Endothelial cell of umbilical vein (primary cell): Measurements from ENCODE around the gene ARHGEF38. TPM values are rescaled to one million over a fixed set of nuclear protein-coding genes. Genes with fewer than 3 reads are reported as not detected.
A peak's percentile ranks its signal among the peaks of the same experiment; 100 is the strongest.

Experiments
- BruUV-seq: library from RNA; stranded (reverse); fragments of 400-500 nt; replicated peaks from 2 replicates; lab custom pipeline; 2021; lab: Mats Ljungman, UMichigan
- CTCF ChIA-PET: fragments of 300-600, 350-600 bp; sonication (Branson Sonifier 250); formaldehyde crosslinking; loops from one replicate; lab custom pipeline; 2021; ENCODE audit warnings: antibody characterized with exemption, inconsistent platforms; lab: Charles Lee
- POLR2A ChIA-PET: fragments of 300-600, 350-600 bp; sonication (Branson Sonifier 250); formaldehyde crosslinking; loops from one replicate; lab custom pipeline; 2021; ENCODE audit warnings: antibody characterized with exemption, inconsistent platforms; lab: Charles Lee
- DNase-seq: peaks from one replicate; pipeline ENCODE4 v3.0.0-alpha.2; 2011; ENCODE audit warnings: low read depth, low spot score
- FAIRE-seq: peaks from 2 replicates; lab custom pipeline; 2011; peaks lifted over from hg19 to GRCh38; lab: Jason Lieb, UNC
- H2AFZ ChIP-seq: 2 replicates; pipeline ENCODE4 v1.6.0; 2012; ENCODE audit warnings: low read depth, low read length, control low read depth, inconsistent platforms
- H3K27ac ChIP-seq: 2 replicates; pipeline ENCODE4 v1.5.1; 2011; ENCODE audit warnings: low read depth, mild to moderate bottlenecking, control low read depth, low read length, moderate library complexity; ENCODE audit not compliant: insufficient read depth
- H3K27me3 ChIP-seq, 2 experiments: 2 replicates each; pipeline versions ENCODE4 v1.6.0 to v1.6.1; 2011; ENCODE audit warnings: low read length in 2 of 2, mixed read lengths in 1 of 2; ENCODE audit not compliant: control insufficient read depth in 2 of 2, insufficient read depth in 2 of 2
- H3K36me3 ChIP-seq, 2 experiments: 2 replicates in 1 of 2; 3 replicates in 1 of 2; pipeline ENCODE4 v1.5.1; 2011; ENCODE audit warnings: low read length in 2 of 2, mild to moderate bottlenecking in 1 of 2, moderate library complexity in 1 of 2; ENCODE audit not compliant: control insufficient read depth in 2 of 2, insufficient read depth in 2 of 2; ENCODE audit errors: extremely low read depth in 1 of 2
- H3K4me1 ChIP-seq: 3 replicates; pipeline ENCODE4 v1.5.1; 2011; ENCODE audit warnings: mild to moderate bottlenecking, low read length; ENCODE audit not compliant: control insufficient read depth, insufficient read depth; ENCODE audit errors: extremely low read depth
- H3K4me2 ChIP-seq: 2 replicates; pipeline ENCODE4 v1.6.1; 2011; ENCODE audit warnings: low read length, control low read depth, mixed read lengths; ENCODE audit not compliant: insufficient read depth
- H3K4me3 ChIP-seq, 3 experiments: fragments of 200-600 bp in 1 of 3; sonication (generic), shearing (Covaris generic) in 1 of 3; replicated peaks in 1 of 3; 2 replicates each; pipeline ENCODE4 v1.5.1; 2011 to 2016; ENCODE audit warnings: control low read depth in 3 of 3, low read length in 3 of 3, mild to moderate bottlenecking in 2 of 3, inconsistent platforms in 1 of 3, low read depth in 1 of 3, moderate library complexity in 1 of 3; ENCODE audit not compliant: insufficient read depth in 1 of 3
- H3K79me2 ChIP-seq: 2 replicates; pipeline ENCODE4 v1.6.0; 2012; ENCODE audit warnings: low read length, inconsistent platforms; ENCODE audit not compliant: control insufficient read depth, insufficient read depth
- H3K9ac ChIP-seq: replicated peaks from 2 replicates; pipeline ENCODE3; 2011; ENCODE audit warnings: low read length, control low read depth; ENCODE audit not compliant: insufficient read depth; ENCODE audit errors: extremely low read depth
- H3K9me1 ChIP-seq: replicated peaks from 3 replicates; pipeline ENCODE4 v1.6.0; 2011; ENCODE audit warnings: mild to moderate bottlenecking, low read length; ENCODE audit not compliant: control insufficient read depth, insufficient read depth; ENCODE audit errors: extremely low read depth
- H3K9me3 ChIP-seq: replicated peaks from 2 replicates; pipeline ENCODE4 v1.5.1; 2012; ENCODE audit warnings: low read length, inconsistent platforms; ENCODE audit not compliant: control insufficient read depth, insufficient read depth
- H4K20me1 ChIP-seq: replicated peaks from 2 replicates; pipeline ENCODE3; 2011; ENCODE audit warnings: mild to moderate bottlenecking, low read length; ENCODE audit not compliant: control insufficient read depth, insufficient read depth; ENCODE audit errors: extremely low read depth
- FOS ChIP-seq: IDR thresholded peaks from 2 replicates; pipeline ENCODE4 v1.6.1; 2011; ENCODE audit warnings: mild to moderate bottlenecking, low read length, moderate library complexity, borderline replicate concordance; ENCODE audit not compliant: insufficient read depth
- GATA2 ChIP-seq: IDR thresholded peaks from 2 replicates; pipeline ENCODE4 v1.7.0; 2011; ENCODE audit warnings: low read depth, mild to moderate bottlenecking, moderate library complexity, mixed read lengths, low read length; ENCODE audit not compliant: insufficient read length, insufficient read depth
- JUN ChIP-seq: IDR thresholded peaks from 2 replicates; pipeline ENCODE4 v1.6.1; 2011; ENCODE audit warnings: borderline replicate concordance, low read depth; ENCODE audit not compliant: insufficient read length, insufficient read depth
- POLR2A ChIP-seq: IDR thresholded peaks from 2 replicates; pipeline ENCODE4 v1.6.1; 2012; ENCODE audit warnings: low read depth, mild to moderate bottlenecking, control low read depth, low read length
- POLR2AphosphoS5 ChIP-seq: IDR thresholded peaks from 2 replicates; pipeline ENCODE4 v1.6.1; 2012; ENCODE audit warnings: low read depth, mild to moderate bottlenecking, control low read depth, low read length, moderate library complexity; ENCODE audit not compliant: insufficient read depth
- dilution Hi-C: fragments of 300-500 bp; cut with MboI; formaldehyde crosslinking; loops from one replicate; pipeline ENCODE4 v1.15.0; 2019; ENCODE audit warnings: low sequenced_read_pairs; ENCODE audit not compliant: extremely low pct_ligation_motif_present
- intact Hi-C: fragments of 100-400 bp; cut with micrococcal nuclease; formaldehyde crosslinking; loops from one replicate; pipeline ENCODE4 v1.10.0; 2022
- polyA plus RNA-seq, 4 experiments: library from polyadenylated mRNA; depleted of rRNA in 3 of 4; stranded (reverse) in 3 of 4; unstranded in 1 of 4; fragments of >200 nt; gene quantifications; 2 replicates each; pipeline versions ENCODE4 v1.2.1 to v1.2.3, GENCODE V29; 2011 to 2012; ENCODE audit warnings: missing spikeins in 1 of 4
- total RNA-seq: library from RNA; stranded (reverse); gene quantifications from 2 replicates; pipeline ENCODE4 v1.2.3, GENCODE V29; 2021

Gene ARHGEF38
- total and polyA plus RNA-seq, 2 donors (not counting 3 experiments of a cell fraction or from before 2014, with no cell fraction given) = not detected

DNA sequence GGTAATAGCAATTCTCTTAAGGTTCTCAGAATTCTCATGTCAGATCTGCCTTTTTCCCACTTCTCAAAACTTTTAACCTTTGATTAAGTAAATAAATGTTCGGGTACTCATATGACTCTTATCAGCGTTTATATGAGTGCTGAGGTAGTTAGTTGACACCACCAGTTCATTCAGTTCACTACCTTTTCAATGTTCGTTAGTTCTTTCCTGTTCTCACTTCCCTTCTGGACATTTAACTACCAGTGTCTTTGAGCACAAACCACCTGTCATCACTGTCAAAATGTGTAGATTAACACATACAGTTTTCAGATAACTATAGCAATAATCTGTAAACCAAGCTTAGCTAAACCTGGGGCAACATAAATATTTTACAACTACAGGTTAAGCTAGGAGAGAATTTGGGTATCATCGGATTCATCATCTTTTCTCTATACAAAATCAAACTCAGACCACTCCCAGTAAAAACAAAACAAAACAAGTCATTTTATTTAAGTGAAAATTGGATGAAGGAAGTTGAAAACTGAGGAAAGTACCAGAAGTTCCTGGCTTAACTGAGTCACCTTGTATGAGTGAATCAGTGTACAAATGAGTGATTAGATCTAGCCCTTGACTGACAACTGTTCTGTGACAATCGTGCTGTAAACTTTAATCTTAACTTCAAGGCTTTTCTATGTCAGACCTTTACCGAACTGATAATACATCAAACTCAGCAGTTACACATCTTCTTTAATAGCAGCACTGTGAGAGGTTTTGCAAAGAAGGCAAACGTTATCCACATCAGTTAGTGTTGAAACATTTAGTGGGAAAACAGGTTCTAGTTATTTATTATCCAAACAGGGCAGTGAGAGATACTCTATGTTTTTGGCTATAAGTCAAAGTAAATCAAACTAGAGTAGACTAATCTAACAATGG lies 41.9 kb downstream of the ARHGEF38 start:
- intact Hi-C loops = no loop called here
- dilution Hi-C loops = no loop called here
- POLR2A ChIA-PET = no interaction called here
- no peaks in the 10 kb centered on the region for H3K36me3 ChIP-seq
- no peak overlapping the region for H3K4me2 ChIP-seq
- no peaks in the 10 kb centered on the region for H3K9me1 ChIP-seq
- H3K27me3 ChIP-seq = peaks cover 1 to 2% of the 10 kb centered on the region in 2 experiments
- H3K79me2 ChIP-seq = no peaks in the 10 kb centered on the region
- DNase-seq = peak; percentile 2
- no peak overlapping the region for H3K9ac ChIP-seq
- no peaks in the 10 kb centered on the region for H4K20me1 ChIP-seq
- H3K27ac ChIP-seq = no peak overlapping the region
- no peak overlapping the region for H2AFZ ChIP-seq
- H3K4me3 ChIP-seq = no peak overlapping the region
- BruUV-seq = no TSS peak
- H3K9me3 ChIP-seq = no peaks in the 10 kb centered on the region
- no peak for FAIRE-seq
- CTCF ChIA-PET = no interaction called here
- TF ChIP-seq JUN = no peak
- no peak for TF ChIP-seq POLR2A
- TF ChIP-seq POLR2AphosphoS5 = no peak
- TF ChIP-seq GATA2 = peak; percentile 27
- no peak for TF ChIP-seq FOS
- H3K4me1 ChIP-seq = no peaks in the 10 kb centered on the region

DNA sequence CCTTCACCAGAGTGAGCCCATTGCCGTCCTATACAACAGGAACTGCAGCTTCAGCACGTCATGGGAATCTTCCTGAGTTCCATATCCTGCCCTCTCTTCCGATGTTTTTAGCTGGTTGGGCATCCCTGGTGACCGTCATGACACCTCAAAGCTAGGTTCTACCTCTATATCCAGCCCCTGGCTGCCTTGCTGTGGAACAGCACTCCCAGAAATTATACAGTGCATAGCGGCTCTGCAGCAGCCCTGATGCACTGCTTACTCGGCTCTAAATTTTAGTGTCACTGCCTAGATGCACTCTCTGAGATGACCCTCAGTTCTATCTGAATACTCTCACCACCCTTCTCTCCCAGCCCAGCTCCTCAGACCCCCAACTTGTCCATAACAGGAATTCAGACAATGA lies 44.3 kb downstream of the ARHGEF38 start:
- Histone ChIP-seq H3K27ac (no peak overlapping the region), H4K20me1 (no peaks in the 10 kb centered on the region), H3K79me2 (no peaks in the 10 kb centered on the region), H3K27me3 (peaks cover 0 to 1% of the 10 kb centered on the region in 2 experiments), H3K4me1 (no peaks in the 10 kb centered on the region), H3K9me1 (no peaks in the 10 kb centered on the region), H3K4me3 (no peak overlapping the region), H3K4me2 (no peak overlapping the region), H3K36me3 (no peaks in the 10 kb centered on the region), H2AFZ (no peak overlapping the region), H3K9me3 (no peaks in the 10 kb centered on the region), H3K9ac (no peak overlapping the region)
- dilution Hi-C loops = no loop called here
- no peak for FAIRE-seq
- ChIA-PET POLR2A (no interaction called here), CTCF (no interaction called here)
- no peak for TF ChIP-seq FOS
- no peak for DNase-seq
- intact Hi-C loops = no loop called here
- BruUV-seq = no TSS peak
